Stimulated activated CD4-positive, alpha-beta T cell treated with anti-CD3 and anti-CD28 coated beads, TNF-alpha, amount 100 ng/mL, for 48 hours (primary cell): ENCODE data around the gene CHPF2.

Source experiments
- DNase-seq, 3 donors: peaks; one replicate each; pipeline ENCODE4 v3.0.0-alpha.2; 2020; ENCODE audit warnings: low read depth in 3 of 3

CHPF2 gene, protein sequence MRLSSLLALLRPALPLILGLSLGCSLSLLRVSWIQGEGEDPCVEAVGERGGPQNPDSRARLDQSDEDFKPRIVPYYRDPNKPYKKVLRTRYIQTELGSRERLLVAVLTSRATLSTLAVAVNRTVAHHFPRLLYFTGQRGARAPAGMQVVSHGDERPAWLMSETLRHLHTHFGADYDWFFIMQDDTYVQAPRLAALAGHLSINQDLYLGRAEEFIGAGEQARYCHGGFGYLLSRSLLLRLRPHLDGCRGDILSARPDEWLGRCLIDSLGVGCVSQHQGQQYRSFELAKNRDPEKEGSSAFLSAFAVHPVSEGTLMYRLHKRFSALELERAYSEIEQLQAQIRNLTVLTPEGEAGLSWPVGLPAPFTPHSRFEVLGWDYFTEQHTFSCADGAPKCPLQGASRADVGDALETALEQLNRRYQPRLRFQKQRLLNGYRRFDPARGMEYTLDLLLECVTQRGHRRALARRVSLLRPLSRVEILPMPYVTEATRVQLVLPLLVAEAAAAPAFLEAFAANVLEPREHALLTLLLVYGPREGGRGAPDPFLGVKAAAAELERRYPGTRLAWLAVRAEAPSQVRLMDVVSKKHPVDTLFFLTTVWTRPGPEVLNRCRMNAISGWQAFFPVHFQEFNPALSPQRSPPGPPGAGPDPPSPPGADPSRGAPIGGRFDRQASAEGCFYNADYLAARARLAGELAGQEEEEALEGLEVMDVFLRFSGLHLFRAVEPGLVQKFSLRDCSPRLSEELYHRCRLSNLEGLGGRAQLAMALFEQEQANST

DNA sequence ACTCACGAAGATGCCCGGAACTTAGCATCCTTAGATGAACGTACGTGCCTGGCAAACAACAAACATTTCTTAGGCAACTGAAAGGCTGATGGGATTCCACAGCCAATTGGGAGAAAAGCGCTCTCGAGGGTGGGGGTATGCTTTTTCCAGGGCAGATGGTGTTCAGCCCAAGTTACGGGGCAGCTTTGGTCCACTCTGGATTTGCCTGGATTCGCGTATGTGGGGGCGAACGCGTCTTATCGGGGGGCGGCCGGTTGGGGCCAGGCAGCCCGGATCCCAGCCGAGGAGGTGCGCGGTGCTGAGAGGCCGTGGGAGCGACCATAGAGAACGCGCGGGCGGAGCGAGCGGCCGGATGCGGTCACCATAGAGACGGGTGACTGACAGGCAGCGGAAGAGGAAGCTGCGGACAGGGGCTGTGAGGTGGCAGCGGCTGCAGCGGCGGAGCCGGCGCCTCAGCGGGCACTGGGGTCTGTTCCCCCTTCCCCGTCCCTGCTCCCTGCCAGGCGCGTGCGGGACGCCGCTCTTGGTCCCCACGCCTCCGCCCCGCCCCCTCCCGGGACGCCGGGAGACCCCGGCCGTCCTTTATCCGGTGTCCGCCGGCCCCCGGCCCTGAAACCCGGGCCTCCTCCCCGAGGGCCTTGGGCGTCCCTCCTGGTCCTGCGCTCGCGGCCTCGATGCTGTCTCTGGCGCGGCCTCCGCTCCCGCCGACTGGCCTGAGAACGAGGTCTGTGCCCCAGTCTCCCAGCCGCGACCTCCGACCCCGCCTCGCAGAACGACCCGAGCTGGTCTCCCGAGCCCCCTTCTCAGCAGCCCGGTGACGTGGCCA lies at the start of gene CHPF2:
Gene CHPF2 (plus strand): TSS at position 393 of the 826 bp plus-strand sequence. CDS start 1,529 bp downstream, outside the sequence.
- DNase-seq, result peak; percentile 78 to 87 (median 81)

DNA sequence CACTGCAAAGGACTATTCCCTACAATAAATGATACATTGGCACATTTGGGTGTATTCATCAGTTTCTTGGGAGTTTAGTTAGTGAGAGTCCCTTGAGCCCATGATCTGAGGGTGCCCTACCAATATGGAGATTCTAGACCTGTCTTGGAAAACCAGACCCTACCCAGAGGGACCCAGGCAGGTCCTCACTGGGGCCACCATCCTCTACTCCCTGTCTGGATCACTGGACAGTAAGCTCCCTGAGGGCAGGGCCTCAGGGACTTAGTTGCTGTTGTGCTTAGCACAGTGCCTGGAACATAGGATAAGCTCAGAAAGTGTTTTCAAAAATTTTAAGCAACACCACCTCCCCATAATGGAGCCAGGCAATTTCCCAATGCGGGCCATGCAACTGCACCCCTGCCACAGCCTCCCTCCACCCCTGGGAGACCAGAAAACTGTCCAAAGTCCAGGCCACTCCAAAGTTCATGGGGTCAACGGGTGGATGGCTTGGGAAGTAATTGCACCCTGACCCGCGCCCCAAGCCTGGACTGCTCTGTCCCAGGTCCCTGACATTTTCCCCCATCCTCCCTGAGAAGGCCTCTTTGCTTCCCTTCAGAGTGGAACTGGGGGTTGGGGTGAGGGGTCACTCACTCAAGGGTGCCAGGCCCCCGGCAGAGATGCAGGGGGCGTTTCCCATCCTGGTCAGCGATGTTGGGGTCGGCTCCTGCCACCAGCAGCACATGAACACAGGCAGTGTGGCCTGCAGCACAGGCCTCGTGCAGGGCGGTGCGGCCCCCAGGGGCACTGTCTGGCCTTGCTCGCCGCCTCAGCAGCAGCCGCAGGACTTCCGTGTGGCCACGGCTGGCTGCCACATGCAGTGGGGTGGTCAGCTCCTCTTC lies 46.3 kb upstream of the CHPF2 start:
- DNase-seq, result no peak

DNA sequence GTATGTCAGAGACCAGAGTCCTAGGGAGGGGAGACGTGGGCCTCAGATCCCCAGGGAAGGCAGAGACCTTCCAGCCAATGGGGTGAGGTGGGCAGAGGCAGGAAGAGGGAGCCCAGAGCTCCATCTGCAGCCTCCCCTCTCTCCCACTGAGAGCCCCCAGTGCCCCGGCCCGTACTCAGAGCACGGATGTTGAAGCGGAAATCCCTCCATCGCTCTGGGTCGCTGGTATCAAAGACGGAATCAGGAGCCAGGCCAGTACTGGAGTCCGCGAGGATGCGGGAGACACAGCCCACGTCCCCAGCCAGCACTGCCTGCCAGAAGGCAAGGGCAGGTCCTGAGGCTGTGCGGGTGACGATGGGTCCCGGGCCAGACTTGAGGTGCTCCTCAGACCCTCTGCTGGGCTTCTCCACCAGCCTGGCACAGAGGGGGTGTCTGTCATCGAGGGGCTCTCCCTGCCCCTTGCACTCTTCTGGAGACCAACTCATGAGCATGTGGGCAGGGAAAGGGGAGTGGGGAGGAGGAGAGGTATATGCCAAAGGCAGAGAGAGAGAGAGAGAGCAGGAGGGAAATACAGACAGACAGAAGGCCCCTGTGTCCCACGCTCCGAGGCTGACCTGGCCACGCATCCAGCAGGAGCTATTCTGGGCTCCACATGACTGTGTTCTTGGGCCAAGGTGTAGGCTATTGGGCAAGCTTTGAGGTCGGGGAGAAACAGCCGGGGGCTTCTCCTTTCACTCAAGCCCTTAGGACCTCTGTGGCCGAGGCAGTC lies 45.5 kb upstream of the CHPF2 start, which contains the start of gene ASB10:
Gene ASB10 (minus strand): TSS at position 611 of the 769 bp plus-strand sequence. CDS start 120 bp downstream, at position 491.
- no peak for DNase-seq

DNA sequence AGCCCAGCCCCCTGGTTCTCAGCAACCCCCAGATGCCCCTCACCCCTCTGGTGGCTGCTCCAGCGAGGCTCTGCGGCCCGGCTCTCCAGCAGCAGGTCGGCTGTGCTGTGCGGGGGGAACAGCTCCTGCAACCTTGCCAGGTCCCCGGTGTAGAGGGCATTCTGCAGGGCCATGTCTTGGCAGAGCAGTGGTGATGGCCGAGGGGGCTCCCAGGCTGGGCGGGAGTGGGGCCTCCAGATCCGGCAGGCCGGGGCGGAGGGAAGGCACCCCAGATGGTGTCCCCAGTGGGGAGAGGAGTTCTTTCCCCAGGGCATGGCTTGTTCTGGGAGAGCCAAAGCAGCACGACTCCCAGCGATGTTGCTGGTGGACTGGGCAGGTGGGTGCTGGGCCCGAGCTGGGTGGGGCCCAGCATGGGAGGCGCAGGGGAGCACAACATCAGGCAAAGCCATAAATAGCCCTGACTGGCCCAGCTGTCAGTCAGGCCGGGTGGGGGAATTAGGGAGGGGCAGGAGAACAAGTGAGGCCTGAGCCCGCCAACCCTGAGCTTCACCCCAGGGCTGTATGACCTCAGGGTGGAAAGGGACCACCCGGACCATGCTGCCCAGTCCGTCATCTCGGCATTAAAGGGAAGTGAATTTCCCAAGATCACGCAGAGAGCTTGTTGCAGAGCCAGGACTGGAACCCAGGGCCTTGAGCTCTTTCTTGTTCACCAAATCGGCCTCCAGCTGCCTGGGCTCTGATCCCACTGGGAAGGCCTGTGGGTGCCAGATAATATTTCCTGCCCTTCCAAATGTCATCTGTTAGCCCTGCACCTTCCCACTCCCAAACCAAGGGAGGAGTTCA lies 44.7 kb upstream of the CHPF2 start:
- DNase-seq, result no peak

DNA sequence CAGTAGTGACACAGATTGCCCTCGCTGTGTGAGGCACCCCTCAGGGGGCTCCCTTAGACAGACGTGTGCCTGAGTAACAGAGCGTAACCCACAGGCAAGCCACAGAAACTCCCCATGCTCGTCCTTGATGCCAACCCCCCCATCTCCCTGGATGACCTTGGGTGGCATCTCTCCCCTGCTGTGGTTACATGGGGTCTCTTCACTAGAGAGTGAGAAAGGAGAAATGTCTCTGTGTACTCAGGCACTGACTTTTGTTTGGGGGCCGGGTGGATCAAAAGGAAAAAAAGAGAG lies 44.1 kb upstream of the CHPF2 start:
- no peak for DNase-seq

DNA sequence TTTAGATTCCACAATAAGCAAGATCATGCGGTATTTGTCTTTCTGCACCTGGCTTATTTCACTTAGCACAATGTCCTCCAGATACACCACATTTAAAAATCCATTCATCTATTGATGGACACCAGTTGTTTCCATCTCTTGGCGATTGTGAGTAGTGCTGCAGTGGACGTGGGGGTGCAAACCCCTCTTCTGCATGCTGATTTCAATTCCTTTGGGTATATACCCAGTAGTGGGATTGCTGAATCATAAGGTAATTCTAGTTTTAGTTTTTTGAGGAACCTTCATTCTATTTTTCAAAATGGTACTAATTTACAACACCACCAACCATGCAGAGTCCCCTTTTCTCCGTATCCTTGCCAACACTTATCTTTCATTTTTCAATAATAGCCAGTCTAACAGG lies 43.2 kb upstream of the CHPF2 start:
- DNase-seq, result no peak

DNA sequence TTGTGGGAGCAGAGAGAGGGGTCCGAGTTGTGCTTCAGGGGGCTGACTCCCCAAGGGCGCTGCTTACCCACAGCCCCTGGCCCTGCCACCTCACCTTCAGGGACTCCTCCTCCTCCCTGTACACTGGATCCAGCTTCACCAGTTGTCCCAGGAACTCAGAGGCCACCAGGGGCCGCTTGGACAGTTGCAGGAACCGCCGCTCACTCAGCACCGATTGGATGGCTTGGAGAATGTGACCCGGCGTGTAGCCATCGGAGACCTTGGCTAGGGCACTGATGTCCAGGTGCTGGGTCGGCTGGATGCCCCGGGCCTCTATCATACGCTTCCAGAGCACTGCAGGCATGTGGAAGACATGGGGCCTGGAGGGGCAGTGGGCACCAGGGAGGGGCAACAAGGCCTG lies 40.7 kb upstream of the CHPF2 start:
- DNase-seq, result no peak

DNA sequence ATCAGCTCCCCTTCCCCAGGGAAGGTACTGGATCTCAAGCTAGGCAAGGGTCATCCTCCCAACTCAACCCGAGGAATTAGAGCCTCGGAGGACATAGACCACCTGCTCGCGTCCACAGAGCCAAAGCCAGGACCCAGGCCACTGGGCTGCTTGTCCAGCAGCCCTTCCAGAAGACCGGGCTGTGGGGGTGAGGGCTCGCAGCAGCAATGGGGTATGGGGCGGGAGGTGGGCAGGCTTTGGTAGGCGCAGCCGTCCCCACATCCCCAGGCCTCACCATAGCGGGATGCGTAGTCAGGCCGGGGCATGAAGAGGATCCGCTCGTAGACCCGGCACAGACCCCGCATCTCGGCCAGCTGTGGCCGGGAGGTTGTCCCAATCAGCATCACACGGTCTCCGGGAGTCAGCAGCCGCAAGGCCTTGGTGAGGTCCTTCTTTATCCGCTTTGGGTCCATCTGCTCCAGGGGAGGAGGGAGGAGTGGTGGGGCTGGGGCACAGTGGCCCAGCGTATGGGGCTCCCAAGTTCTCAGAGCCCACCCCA lies 40.2 kb upstream of the CHPF2 start:
- DNase-seq, result no peak

DNA sequence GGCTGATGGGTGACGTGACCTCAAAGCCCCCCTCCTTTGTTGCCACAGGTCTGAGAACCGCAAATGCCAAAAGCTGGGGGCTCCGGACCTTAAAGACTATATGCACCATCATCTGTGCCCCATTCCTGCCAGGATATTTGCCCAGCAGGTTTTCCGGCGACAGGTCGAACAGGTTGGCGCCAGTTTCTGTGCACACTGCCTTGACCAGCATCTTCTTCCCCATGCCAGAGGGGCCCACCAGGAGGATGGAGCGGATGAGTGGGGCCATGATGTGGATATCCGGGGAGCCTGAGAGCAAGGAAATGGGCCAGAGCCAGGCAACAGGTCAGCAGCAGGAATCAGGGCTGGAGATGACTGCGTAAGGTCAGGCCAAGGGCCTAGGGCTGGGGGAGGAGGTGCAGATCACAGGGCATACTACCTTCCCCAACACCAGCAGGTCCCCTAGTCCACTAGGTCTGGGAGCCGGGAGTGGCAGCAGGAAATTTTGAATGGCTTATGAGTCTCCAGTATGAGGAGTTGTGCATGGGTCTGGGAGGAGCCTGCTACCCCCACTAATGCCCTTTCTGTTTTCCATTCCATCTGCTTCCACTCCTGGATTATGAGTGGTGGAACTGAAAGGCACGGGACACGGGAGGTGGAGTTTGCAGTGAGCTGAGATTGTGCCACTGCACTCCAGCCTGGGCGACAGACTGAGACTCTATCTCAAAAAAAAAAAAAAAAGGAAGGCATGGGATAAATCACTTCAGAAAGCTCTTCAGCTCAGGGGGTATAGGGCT lies 38.9 kb upstream of the CHPF2 start:
- DNase-seq, result no peak

DNA sequence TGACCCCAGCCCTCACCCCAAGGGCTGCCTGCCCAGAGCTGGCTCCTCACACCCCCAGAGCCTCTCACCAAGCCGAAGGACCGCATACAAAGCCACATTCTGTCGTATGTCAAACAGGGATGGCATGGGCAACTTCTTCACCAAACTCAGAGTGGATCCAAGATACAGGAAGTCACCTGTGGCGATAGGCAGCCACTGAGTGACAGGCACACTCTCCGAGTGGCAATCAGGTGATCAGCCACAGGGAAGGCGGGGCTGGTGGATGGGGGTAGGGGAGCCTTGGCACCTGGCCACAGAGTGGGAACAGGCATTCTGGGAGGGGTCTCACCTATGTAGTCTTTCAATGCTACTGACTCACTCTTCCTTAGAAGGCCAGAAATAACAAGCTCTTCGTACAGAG lies 38.1 kb upstream of the CHPF2 start:
- DNase-seq, result no peak

DNA sequence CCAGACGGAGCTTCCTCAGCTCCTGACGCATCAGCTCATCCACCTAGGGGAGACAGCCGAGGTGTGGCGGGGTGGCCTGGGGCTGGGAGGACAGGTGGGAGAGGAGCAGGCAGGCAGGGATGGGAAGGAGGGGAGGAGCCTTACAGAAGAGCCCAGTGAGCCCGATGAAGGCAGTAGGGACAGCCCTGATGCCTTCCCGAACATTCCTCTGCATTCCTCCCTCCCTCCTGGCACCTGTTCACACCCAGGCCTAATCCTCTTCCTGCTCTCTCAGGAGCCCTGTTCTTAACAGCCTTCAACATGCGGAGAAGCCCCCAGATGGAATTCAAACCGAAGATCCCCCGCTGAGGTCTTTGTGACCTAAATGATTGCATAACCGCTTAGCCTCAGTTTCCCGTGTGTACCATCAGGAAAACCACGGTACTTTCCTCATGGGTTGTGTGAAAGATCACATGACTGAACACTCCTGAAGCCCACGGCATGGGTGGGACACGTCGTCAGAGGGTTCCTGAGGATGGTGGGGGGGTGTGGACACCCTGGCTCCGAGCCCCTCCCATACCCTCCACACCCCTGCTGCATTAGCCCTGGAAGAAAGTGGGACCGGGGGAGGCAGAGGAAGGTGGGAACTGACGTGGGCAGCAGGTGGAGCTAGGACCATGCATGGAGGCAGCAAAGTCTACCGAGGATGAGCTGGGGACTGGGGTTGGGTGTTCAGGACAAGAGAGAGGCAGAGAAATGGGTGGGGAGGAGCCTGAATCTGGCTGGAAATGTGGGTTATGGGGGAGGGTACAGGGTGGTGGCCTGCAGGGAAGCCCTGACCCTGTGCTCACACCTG lies 36.5 kb upstream of the CHPF2 start:
- DNase-seq, result no peak

DNA sequence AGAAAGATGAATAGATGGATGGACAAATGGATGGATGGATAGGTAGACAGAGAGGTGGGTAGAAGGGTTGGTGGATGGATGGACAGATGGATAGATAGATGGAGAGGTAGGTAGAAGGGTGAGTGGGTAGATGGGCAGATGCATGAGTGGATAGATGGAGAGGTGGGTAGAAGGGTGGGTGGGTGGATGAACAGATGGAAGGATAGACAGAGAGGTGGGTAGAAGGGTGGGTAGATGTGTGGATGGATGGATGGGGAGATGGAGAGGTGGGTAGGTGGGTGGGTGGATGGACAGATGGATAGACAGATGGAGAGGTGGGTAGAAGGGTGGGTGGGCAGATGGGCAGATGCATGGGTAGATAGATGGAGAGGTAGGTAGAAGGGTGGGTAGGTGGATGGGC lies 34.4 kb upstream of the CHPF2 start:
- no peak for DNase-seq

DNA sequence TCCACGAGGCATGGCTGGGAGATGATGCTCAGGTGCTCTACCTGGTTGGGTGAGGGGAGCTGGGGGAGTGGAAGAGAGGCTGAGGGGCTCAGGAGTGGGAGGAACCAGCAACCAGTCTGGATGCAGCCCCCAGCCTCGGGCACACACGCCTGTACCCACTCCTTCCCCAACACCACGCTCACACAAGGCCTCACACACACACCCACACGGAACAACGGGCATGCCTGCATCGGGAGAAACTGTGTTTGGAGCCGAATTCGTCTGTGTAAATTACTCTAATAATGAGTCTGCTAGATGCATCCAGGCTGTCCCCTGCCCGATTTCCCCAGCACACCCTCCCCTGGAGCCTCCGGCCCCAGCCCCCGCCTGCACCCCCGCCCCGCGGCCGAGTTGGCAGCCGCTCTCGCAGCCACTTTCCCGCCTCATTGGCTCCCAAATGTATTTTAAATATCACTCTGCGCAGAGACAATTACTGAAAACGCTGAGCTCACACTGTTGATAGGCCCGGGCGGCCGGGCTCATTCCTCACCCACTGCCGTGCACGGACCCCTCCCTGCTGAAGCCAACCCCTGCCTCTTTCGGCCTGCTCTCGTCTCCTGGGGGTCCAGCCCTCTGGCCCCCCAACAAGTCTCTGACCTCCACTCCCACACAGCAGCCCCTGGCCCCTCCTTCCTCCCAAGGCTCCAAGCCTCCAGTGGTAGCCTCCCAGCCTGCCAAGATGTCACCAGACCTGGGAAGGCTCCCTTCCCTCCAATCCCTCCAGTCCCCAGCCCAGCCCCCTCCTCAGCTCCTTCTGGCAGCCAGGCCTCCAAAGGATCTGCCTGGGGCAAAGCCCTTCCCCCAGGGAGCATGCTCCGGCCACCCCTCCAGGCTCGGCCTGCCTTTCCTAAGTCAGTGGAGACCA lies 33.1 kb upstream of the CHPF2 start:
- no peak for DNase-seq

DNA sequence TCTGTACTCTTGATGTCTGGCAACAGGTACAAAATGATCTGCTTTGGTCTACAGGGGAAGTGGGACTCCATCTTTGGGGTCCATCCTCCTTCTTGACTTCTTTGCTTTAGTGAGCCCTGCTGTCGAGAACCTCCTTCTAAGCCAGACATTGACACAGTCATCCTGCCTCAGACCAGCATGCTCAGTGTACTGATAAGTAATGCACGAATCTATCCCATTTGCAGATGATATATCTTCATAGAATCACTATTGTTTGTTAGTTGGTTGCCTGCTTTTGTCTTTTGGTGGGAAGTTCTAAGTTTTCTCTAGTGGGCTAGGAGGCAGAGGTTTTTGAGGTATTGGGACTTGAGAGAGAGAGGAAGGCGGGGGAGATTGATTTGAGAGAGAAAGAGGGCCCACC lies 30.9 kb upstream of the CHPF2 start:
- DNase-seq, result no peak

DNA sequence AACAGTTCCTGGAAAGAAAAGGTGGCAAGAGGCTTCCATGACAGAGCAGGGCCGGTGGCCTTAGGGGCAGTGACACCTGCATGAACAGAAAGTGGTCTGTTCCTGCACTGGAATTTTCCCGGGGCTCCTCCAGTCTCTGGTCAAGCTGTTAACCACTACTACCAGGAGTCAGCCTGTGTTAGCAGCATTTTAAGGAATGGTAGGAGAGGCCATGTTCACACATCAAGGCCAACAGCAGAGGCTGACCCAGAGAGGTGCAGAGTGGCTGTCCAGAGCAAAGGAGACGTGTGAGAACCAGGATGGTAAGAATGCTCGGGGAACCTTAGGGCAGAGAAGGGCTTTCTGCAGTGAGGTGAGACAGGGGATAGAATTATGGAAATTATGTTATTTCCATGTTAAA lies 30.5 kb upstream of the CHPF2 start:
- no peak for DNase-seq

DNA sequence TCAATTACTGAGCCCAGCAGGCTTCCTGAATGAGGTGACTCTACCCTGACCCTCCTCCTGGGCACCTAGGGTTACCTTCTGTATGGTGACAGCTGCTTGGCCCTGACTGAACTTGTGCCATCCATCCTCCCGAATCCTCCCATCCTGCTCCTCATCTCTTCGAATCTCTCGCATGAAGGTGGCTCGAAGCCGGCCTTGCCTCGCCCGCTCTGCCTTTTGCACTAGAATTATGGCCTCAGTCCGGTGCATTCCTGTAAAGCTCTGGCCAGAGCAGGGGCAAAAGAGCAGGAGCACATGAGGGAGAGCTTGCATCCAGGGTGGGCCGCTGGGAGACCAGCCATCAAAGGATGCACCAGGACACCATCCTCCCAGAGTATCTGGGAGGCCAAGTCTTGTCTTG lies 29.4 kb upstream of the CHPF2 start:
- no peak for DNase-seq
